Uterus (tissue), 2 donors: ENCODE data around the gene CALN1.

Experiments
- CTCF ChIP-seq, 4 experiments: fragments of 200-600 bp in 2 of 4; fragments of 450-650 bp in 2 of 4; sonication (generic) in 2 of 4; IDR thresholded peaks; one replicate each; pipeline ENCODE4 v1.5.1; 2016 to 2019; ENCODE audit warnings: antibody characterized with exemption in 4 of 4, mild to moderate bottlenecking in 2 of 4, moderate library complexity in 1 of 4
- POLR2A ChIP-seq, 2 donors: fragments of 450-650 bp; IDR thresholded peaks; one replicate each; pipeline ENCODE4 v1.6.1; 2016; ENCODE audit warnings: antibody characterized with exemption in 2 of 2, mild to moderate bottlenecking in 1 of 2, moderate library complexity in 1 of 2

- no peak for TF ChIP-seq CTCF (IDR thresholded peaks at IDR 0.05)
- no peak for TF ChIP-seq POLR2A (IDR thresholded peaks at IDR 0.05)
These were observed 450.9 kb downstream of the CALN1 start for GRCh38 chr7:71961283-71961682.
